VCaP (cell line): ENCODE measurements around the gene CLCN4.

Source experiments
- H3K27ac ChIP-seq: fragments of 450-650 bp; 2 replicates; pipeline ENCODE4 v1.5.1; 2017
- CTCF ChIP-seq: fragments of 450-650 bp; conservative IDR thresholded peaks from 2 replicates; pipeline ENCODE4 v1.5.1; 2017; ENCODE audit warnings: mild to moderate bottlenecking, moderate library complexity

The CLCN4 gene

DNA sequence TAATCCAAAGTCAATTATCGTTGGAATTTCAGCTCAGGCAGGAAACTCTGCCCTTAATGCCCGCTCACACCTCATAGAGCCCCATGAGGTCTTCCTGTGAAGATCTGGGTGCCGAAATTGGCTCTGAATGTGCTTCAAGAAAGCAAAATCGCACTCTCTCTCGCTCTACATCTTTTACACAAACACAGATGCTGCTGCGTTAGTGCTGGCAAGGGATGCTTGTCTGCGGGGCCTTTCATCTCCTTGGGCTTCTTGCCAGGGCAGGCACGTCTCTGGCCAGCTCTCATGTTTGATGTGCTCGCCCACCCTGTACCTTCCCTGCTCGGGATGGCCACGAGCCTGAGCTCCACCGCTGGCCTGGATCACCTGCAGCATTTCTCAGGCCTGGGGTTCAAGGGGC is 66.5 kb downstream of the CLCN4 start:
- TF ChIP-seq CTCF = no peak
- H3K27ac ChIP-seq = no peak overlapping the region

DNA sequence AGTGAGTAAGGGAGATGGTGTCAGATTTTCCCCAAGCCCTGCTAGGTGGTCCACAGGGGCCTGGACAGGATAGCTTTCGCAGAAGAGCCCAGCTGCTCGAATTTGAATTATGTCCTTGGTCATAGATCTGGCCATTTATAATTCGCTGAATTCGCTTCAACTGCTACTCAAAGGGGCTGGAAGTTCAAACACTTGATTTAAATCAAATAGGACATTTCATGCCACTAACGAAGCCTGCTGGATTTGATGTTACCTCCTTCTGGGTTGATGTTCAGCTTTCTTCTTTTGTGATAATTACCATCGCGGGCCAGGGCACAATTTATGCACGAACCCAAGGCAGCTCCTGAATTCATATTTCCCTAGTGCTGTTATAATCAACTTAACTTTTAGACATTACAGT is 67.0 kb downstream of the CLCN4 start:
- TF ChIP-seq CTCF = no peak
- H3K27ac ChIP-seq = no peak overlapping the region

- no peak for TF ChIP-seq CTCF
- H3K27ac ChIP-seq = no peak overlapping the region
Measured at GRCh38 chrX:10230222-10230621, 73.4 kb downstream of the CLCN4 start.

- no peak for TF ChIP-seq CTCF
- no peak overlapping the region for H3K27ac ChIP-seq
Measured at GRCh38 chrX:10231461-10231860, 74.7 kb downstream of the CLCN4 start.

DNA sequence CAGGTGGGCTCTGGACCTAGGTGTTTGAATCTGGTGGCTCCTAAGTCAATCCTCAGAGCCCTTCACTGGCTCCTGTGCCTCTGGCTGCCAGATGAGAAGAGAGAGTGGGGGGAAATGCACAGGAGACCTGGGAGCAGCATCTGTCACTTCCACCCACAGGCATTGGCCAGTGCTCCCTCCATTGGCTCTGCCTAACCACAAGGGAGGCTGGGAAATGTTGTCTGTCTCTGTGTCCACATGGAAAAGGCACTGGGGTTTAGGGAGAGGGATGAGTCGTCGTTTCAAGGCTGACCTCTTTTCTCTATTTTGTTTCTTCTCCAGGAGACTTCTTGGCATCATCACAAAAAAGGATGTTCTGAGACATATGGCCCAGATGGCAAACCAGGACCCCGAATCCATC is 76.4 kb downstream of the CLCN4 start:
- no peak for TF ChIP-seq CTCF
- H3K27ac ChIP-seq = no peak overlapping the region

DNA sequence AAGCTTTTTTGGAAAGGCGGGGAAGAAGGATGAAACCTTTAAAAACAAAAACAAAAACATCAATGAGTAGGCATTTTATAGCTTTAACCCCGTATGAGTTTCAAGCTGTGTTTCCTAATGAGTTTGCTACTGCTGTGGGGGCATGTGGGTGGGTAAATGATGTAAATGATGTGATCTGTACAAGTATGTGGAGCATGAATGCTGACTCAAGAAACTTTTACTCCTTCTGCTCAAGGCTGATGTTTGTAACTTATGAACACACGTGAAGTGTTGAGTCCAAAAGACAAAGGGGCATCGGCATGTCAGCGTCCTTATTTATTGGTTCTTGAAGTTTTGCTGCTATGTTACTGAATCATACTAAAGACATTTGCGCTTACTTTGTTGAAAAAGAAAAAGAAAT is 76.9 kb downstream of the CLCN4 start:
- H3K27ac ChIP-seq = no peak overlapping the region
- TF ChIP-seq CTCF = no peak

DNA sequence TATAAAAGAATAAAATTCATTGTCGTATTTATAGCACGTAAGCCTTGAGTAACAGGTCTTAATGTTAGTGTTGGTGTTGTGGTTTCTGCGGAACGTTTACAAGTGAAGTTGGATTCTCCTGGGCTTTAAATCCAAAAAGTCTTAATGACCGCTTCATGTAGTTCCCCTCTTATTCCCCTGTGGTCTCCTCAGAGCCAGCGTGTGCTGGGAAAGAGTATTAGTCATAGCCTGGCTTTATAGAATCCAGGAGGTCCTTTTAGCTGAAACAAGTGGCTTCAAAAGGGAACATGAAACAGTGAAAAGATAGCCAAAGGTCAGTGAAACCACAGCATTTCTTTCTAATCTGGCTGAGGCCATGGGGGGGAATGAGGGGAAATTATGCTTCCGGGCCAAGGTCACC is 79.1 kb downstream of the CLCN4 start:
- no peak for TF ChIP-seq CTCF
- no peak overlapping the region for H3K27ac ChIP-seq

DNA sequence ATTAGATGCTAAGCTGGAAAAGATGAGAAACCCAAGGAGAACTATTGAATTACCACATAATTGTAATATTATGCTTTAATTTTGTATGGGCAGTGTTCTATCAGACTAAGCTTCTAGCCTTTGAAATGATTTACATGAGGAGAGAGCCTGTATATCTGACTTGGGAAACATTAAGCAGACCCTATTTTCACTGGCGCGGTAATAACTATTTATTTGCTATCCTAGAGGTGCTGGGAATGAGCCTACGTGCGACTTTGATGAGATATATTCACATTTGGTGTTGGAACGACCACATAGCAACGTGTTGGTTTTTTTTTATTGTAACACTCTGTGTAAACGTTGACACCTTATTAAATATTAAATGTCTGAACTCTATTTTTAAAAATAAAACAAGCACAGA is 80.5 kb downstream of the CLCN4 start:
- no peak for TF ChIP-seq CTCF
- H3K27ac ChIP-seq = no peak overlapping the region
